HEK293 (cell line): ENCODE measurements around the gene SLC7A4.

ENCODE experiments used
- MYNN ChIP-seq: fragments of 450-650 bp; formaldehyde crosslinking; IDR thresholded peaks from 2 replicates; pipeline ENCODE4 v1.5.1; 2016; ENCODE audit warnings: missing biosample characterization, missing genetic modification characterization, borderline replicate concordance
- ZNF239 ChIP-seq: fragments of 450-650 bp; formaldehyde crosslinking; IDR thresholded peaks from 2 replicates; pipeline ENCODE4 v1.5.1; 2016; ENCODE audit warnings: missing biosample characterization, missing genetic modification characterization

DNA sequence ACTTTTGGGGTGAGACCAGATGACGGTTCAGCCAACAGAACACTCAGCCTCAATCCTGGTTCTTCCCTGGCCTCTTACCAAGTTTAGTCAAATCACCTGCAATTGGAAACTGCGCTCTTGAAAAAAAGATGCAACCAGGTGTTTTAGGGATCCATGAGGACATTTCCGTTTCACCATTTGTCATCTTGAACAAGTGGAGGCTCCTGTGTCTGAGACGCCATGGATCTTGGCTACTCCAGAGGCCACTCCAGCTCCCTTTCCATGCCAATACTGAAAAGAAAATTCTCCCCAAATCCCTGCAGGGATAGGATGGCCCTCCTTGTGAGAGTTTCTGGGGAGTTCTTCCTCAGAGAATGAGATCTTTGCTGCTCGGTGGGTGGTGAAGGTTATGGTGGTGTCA, 41.1 kb upstream of the SLC7A4 start:
- TF ChIP-seq ZNF239 (no peak), MYNN (tag by site-specific recombination) (no peak)
